Gastroesophageal sphincter (tissue), 3 donors: ENCODE measurements around the gene FTCD.

Experiments
- EP300 ChIP-seq: sonication (generic); formaldehyde crosslinking; IDR thresholded peaks from one replicate; pipeline ENCODE4 v1.6.1; 2017; ENCODE audit warnings: antibody characterized with exemption, mild to moderate bottlenecking
- POLR2A ChIP-seq, 2 donors: fragments of 450-650 bp; IDR thresholded peaks; one replicate each; pipeline ENCODE4 v1.6.1; 2017; ENCODE audit warnings: antibody characterized with exemption in 2 of 2, mild to moderate bottlenecking in 2 of 2, moderate library complexity in 1 of 2
- POLR2AphosphoS5 ChIP-seq: sonication (generic); formaldehyde crosslinking; IDR thresholded peaks from one replicate; pipeline ENCODE4 v1.6.1; 2017; ENCODE audit warnings: antibody characterized with exemption
- TF ChIP-seq, protein P1 (sequence below), 4 experiments: fragments of 200-600 bp in 2 of 4; fragments of 450-650 bp in 2 of 4; sonication (generic) in 1 of 4; IDR thresholded peaks; one replicate each; pipeline ENCODE4 v1.5.1; 2017 to 2019; ENCODE audit warnings: antibody characterized with exemption in 4 of 4, mild to moderate bottlenecking in 2 of 4, moderate library complexity in 2 of 4

DNA sequence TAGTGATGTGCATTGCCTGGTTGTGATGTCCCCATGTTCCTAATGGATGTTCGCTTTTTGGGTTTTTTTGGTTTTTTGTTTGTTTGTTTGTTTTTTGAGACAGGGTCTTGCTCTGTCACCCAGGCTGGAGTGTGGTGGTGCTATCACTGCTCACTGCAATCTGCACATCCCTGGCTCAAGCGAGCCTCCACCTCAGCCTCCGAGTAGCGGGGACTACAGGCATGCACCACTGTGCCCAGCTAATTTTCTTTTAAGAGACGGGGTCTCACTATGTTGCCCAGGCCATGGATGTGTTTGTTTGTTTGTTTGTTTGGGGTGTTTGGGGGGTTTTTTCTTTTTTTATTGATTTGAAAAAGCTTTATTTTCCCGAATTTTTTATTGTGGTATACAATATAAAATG lies 55.4 kb downstream of the FTCD start:
- TF ChIP-seq, protein P1, sequence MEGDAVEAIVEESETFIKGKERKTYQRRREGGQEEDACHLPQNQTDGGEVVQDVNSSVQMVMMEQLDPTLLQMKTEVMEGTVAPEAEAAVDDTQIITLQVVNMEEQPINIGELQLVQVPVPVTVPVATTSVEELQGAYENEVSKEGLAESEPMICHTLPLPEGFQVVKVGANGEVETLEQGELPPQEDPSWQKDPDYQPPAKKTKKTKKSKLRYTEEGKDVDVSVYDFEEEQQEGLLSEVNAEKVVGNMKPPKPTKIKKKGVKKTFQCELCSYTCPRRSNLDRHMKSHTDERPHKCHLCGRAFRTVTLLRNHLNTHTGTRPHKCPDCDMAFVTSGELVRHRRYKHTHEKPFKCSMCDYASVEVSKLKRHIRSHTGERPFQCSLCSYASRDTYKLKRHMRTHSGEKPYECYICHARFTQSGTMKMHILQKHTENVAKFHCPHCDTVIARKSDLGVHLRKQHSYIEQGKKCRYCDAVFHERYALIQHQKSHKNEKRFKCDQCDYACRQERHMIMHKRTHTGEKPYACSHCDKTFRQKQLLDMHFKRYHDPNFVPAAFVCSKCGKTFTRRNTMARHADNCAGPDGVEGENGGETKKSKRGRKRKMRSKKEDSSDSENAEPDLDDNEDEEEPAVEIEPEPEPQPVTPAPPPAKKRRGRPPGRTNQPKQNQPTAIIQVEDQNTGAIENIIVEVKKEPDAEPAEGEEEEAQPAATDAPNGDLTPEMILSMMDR (IDR thresholded peaks at IDR 0.05), result no peak
- no peak for TF ChIP-seq POLR2A (IDR thresholded peaks at IDR 0.05)
- TF ChIP-seq POLR2AphosphoS5, result no peak
- TF ChIP-seq EP300, result no peak
